ENCODE data around the gene ANKFY1.

DNA sequence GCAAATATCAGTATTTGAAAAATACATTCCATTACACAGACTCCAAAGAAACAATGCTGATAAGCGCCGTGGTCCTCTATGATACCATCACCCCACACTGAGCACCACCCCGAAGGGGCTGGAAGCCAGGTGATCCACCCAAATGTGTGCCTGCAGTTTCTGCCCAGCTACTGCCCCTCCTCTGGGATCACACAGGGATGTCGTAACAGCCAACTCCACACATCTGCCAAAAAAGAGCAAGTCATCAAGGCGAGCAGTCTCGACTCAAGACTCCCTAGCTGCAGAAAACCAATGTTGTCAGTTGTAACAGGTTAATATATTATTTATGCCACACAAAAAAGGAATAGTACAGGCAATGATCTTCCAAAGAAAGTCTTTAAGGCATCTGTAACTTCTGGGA is 99.8 kb downstream of the ANKFY1 start:
- TF ChIP-seq, protein P1, sequence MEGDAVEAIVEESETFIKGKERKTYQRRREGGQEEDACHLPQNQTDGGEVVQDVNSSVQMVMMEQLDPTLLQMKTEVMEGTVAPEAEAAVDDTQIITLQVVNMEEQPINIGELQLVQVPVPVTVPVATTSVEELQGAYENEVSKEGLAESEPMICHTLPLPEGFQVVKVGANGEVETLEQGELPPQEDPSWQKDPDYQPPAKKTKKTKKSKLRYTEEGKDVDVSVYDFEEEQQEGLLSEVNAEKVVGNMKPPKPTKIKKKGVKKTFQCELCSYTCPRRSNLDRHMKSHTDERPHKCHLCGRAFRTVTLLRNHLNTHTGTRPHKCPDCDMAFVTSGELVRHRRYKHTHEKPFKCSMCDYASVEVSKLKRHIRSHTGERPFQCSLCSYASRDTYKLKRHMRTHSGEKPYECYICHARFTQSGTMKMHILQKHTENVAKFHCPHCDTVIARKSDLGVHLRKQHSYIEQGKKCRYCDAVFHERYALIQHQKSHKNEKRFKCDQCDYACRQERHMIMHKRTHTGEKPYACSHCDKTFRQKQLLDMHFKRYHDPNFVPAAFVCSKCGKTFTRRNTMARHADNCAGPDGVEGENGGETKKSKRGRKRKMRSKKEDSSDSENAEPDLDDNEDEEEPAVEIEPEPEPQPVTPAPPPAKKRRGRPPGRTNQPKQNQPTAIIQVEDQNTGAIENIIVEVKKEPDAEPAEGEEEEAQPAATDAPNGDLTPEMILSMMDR (IDR thresholded peaks at IDR 0.05), result no peak
- TF ChIP-seq ZFX (IDR thresholded peaks at IDR 0.05; ENCODE audit: borderline replicate concordance), result no peak

All from 22Rv1 (cell line).